Stimulated activated CD8-positive, alpha-beta memory T cell treated with anti-CD3 and anti-CD28 coated beads, Interleukin-12 subunit alpha, Interleukin-12 subunit beta, amount 100 ng/mL, for 4 hours (primary cell): ENCODE results near the gene SLC24A3.

Source experiments
- DNase-seq: peaks from one replicate; pipeline ENCODE4 v3.0.0-alpha.2; 2020; ENCODE audit warnings: low read depth

SLC24A3 gene

GRCh38 chr20:19384940-19385339 is 172.5 kb downstream of the SLC24A3 start:
- no peak for DNase-seq

- DNase-seq, result no peak
Measured at GRCh38 chr20:19387251-19387650, 174.8 kb downstream of the SLC24A3 start.

- no peak for DNase-seq
Measured at GRCh38 chr20:19392344-19393130, 180.1 kb downstream of the SLC24A3 start.

GRCh38 chr20:19396460-19397081 is 184.1 kb downstream of the SLC24A3 start:
- no peak for DNase-seq

- DNase-seq, result no peak
Measured at GRCh38 chr20:19397226-19397625, 184.8 kb downstream of the SLC24A3 start.

- no peak for DNase-seq
Measured at GRCh38 chr20:19397666-19398065, 185.2 kb downstream of the SLC24A3 start.

- DNase-seq, result no peak
Measured at GRCh38 chr20:19401096-19401495, 188.7 kb downstream of the SLC24A3 start.

- DNase-seq, result no peak
Measured at GRCh38 chr20:19403549-19403948, 191.1 kb downstream of the SLC24A3 start.

- DNase-seq, result no peak
Measured at GRCh38 chr20:19404826-19405225, 192.4 kb downstream of the SLC24A3 start.

- no peak for DNase-seq
Measured at GRCh38 chr20:19405958-19406357, 193.5 kb downstream of the SLC24A3 start.

- no peak for DNase-seq
Measured at GRCh38 chr20:19406381-19406780, 193.9 kb downstream of the SLC24A3 start.

GRCh38 chr20:19407196-19407595 is 194.8 kb downstream of the SLC24A3 start:
- no peak for DNase-seq

GRCh38 chr20:19407736-19408135 is 195.3 kb downstream of the SLC24A3 start:
- DNase-seq, result no peak

GRCh38 chr20:19408971-19409370 is 196.5 kb downstream of the SLC24A3 start:
- no peak for DNase-seq

GRCh38 chr20:19411811-19412210 is 199.4 kb downstream of the SLC24A3 start:
- no peak for DNase-seq

- no peak for DNase-seq
Measured at GRCh38 chr20:19412254-19412653, 199.8 kb downstream of the SLC24A3 start.

- no peak for DNase-seq
Measured at GRCh38 chr20:19414600-19414999, 202.2 kb downstream of the SLC24A3 start.

GRCh38 chr20:19415786-19416185 is 203.3 kb downstream of the SLC24A3 start:
- DNase-seq, result no peak

- DNase-seq, result no peak
Measured at GRCh38 chr20:19416627-19417026, 204.2 kb downstream of the SLC24A3 start.

GRCh38 chr20:19419396-19419795 is 207.0 kb downstream of the SLC24A3 start:
- DNase-seq, result no peak

- no peak for DNase-seq
Measured at GRCh38 chr20:19423097-19423899, 210.9 kb downstream of the SLC24A3 start.

GRCh38 chr20:19423900-19424620 is 211.6 kb downstream of the SLC24A3 start:
- DNase-seq, result no peak
